Measurements from ENCODE around the gene POLD2.
"Not testable (repeated sequence)": the region's sequence is repeated elsewhere in the genome, so short reads cannot be mapped to it uniquely, and the experiment has no call there.

The POLD2 gene

GRCh38 chr7:44139311-44140010 is 16.1 kb upstream of the POLD2 start:
- peaks cover 18% of the 10 kb centered on the region for H3K27me3 ChIP-seq (ENCODE audit: insufficient read depth, low read length)
- H2AFZ ChIP-seq (ENCODE audit: low read depth, low read length) = no peak overlapping the region
- H3K9me3 ChIP-seq (ENCODE audit: low read length) = no peaks in the 10 kb centered on the region
- no peaks in the 10 kb centered on the region for H3K36me3 ChIP-seq (ENCODE audit: insufficient read depth, low read length)
- no peaks in the 10 kb centered on the region for H3K4me1 ChIP-seq (ENCODE audit: insufficient read depth, low read length)
- no peak overlapping the region for H3K4me3 ChIP-seq (ENCODE audit: low read length)

- no peaks in the 10 kb centered on the region for H3K36me3 ChIP-seq (ENCODE audit: insufficient read depth, low read length)
These were observed 15.3 kb upstream of the POLD2 start for GRCh38 chr7:44138698-44139097.

GRCh38 chr7:44136731-44137130 is 13.4 kb upstream of the POLD2 start:
- Histone ChIP-seq H3K4me1 (ENCODE audit: insufficient read depth, low read length) (no peaks in the 10 kb centered on the region), H2AFZ (ENCODE audit: low read depth, low read length) (no peak overlapping the region), H3K4me3 (ENCODE audit: low read length) (no peak overlapping the region), H3K36me3 (ENCODE audit: insufficient read depth, low read length) (no peaks in the 10 kb centered on the region), H3K9me3 (ENCODE audit: low read length) (no peaks in the 10 kb centered on the region), H3K27me3 (ENCODE audit: insufficient read depth, low read length) (peaks cover 10% of the 10 kb centered on the region)

More at GRCh38 chr7:44138698-44139097, 15.3 kb upstream of the POLD2 start:
- Histone ChIP-seq H3K27me3 (ENCODE audit: insufficient read depth, low read length) (peaks cover 14% of the 10 kb centered on the region), H2AFZ (ENCODE audit: low read depth, low read length) (no peak overlapping the region), H3K9me3 (ENCODE audit: low read length) (no peaks in the 10 kb centered on the region), H3K4me3 (ENCODE audit: low read length) (no peak overlapping the region), H3K4me1 (ENCODE audit: insufficient read depth, low read length) (no peaks in the 10 kb centered on the region)

GRCh38 chr7:44134943-44135628 is 11.7 kb upstream of the POLD2 start:
- no peak overlapping the region for H2AFZ ChIP-seq (ENCODE audit: low read depth, low read length)
- H3K27me3 ChIP-seq (ENCODE audit: insufficient read depth, low read length) = peaks cover 13% of the 10 kb centered on the region

GRCh38 chr7:44133295-44133694 is 9.9 kb upstream of the POLD2 start:
- Histone ChIP-seq H3K36me3 (ENCODE audit: insufficient read depth, low read length) (no peaks in the 10 kb centered on the region), H3K27me3 (ENCODE audit: insufficient read depth, low read length) (peaks cover 14% of the 10 kb centered on the region), H3K4me3 (ENCODE audit: low read length) (no peak overlapping the region), H3K4me1 (ENCODE audit: insufficient read depth, low read length) (no peaks in the 10 kb centered on the region), H2AFZ (ENCODE audit: low read depth, low read length) (no peak overlapping the region), H3K9me3 (ENCODE audit: low read length) (no peaks in the 10 kb centered on the region)

More at GRCh38 chr7:44134943-44135628, 11.7 kb upstream of the POLD2 start:
- Histone ChIP-seq H3K36me3 (ENCODE audit: insufficient read depth, low read length) (no peaks in the 10 kb centered on the region), H3K4me3 (ENCODE audit: low read length) (no peak overlapping the region), H3K9me3 (ENCODE audit: low read length) (no peaks in the 10 kb centered on the region), H3K4me1 (ENCODE audit: insufficient read depth, low read length) (no peaks in the 10 kb centered on the region)

- no peak overlapping the region for H3K4me3 ChIP-seq (ENCODE audit: low read length)
- no peaks in the 10 kb centered on the region for H3K9me3 ChIP-seq (ENCODE audit: low read length)
- no peak overlapping the region for H2AFZ ChIP-seq (ENCODE audit: low read depth, low read length)
- H3K36me3 ChIP-seq (ENCODE audit: insufficient read depth, low read length) = no peaks in the 10 kb centered on the region
- no peaks in the 10 kb centered on the region for H3K4me1 ChIP-seq (ENCODE audit: insufficient read depth, low read length)
- peaks cover 17% of the 10 kb centered on the region for H3K27me3 ChIP-seq (ENCODE audit: insufficient read depth, low read length)
These were observed 8.7 kb upstream of the POLD2 start for GRCh38 chr7:44132039-44132438.

GRCh38 chr7:44131173-44132029 is 8.1 kb upstream of the POLD2 start:
- Histone ChIP-seq H3K27me3 (ENCODE audit: insufficient read depth, low read length) (peaks cover 17% of the 10 kb centered on the region), H3K4me3 (ENCODE audit: low read length) (no peak overlapping the region), H3K4me1 (ENCODE audit: insufficient read depth, low read length) (no peaks in the 10 kb centered on the region), H3K9me3 (ENCODE audit: low read length) (no peaks in the 10 kb centered on the region), H2AFZ (ENCODE audit: low read depth, low read length) (no peak overlapping the region), H3K36me3 (ENCODE audit: insufficient read depth, low read length) (no peaks in the 10 kb centered on the region)

- H3K4me1 ChIP-seq (ENCODE audit: insufficient read depth, low read length) = no peaks in the 10 kb centered on the region
- no peaks in the 10 kb centered on the region for H3K9me3 ChIP-seq (ENCODE audit: low read length)
- no peak overlapping the region for H2AFZ ChIP-seq (ENCODE audit: low read depth, low read length)
- H3K4me3 ChIP-seq (ENCODE audit: low read length) = no peak overlapping the region
- H3K36me3 ChIP-seq (ENCODE audit: insufficient read depth, low read length) = no peaks in the 10 kb centered on the region
- peaks cover 7% of the 10 kb centered on the region for H3K27me3 ChIP-seq (ENCODE audit: insufficient read depth, low read length)
These were observed 5.6 kb upstream of the POLD2 start for GRCh38 chr7:44128721-44129582.

GRCh38 chr7:44127161-44127560 is 3.8 kb upstream of the POLD2 start:
- peaks cover 6% of the 10 kb centered on the region for H3K4me1 ChIP-seq (ENCODE audit: insufficient read depth, low read length)
- no peak overlapping the region for H3K4me3 ChIP-seq (ENCODE audit: low read length)
- no peak overlapping the region for H2AFZ ChIP-seq (ENCODE audit: low read depth, low read length)
- H3K27me3 ChIP-seq (ENCODE audit: insufficient read depth, low read length) = peaks cover 7% of the 10 kb centered on the region
- H3K9me3 ChIP-seq (ENCODE audit: low read length) = no peaks in the 10 kb centered on the region
- no peaks in the 10 kb centered on the region for H3K36me3 ChIP-seq (ENCODE audit: insufficient read depth, low read length)

GRCh38 chr7:44126574-44126973 is 3.2 kb upstream of the POLD2 start:
- H3K36me3 ChIP-seq (ENCODE audit: insufficient read depth, low read length); H2AFZ ChIP-seq (ENCODE audit: low read depth, low read length); H3K27me3 ChIP-seq (ENCODE audit: insufficient read depth, low read length); H3K4me3 ChIP-seq (ENCODE audit: low read length); H3K9me3 ChIP-seq (ENCODE audit: low read length); H3K4me1 ChIP-seq (ENCODE audit: insufficient read depth, low read length): not testable (repeated sequence)

GRCh38 chr7:44124822-44125202 is 1.5 kb upstream of the POLD2 start:
- Histone ChIP-seq H2AFZ (ENCODE audit: low read depth, low read length) (no peak overlapping the region), H3K9me3 (ENCODE audit: low read length) (no peaks in the 10 kb centered on the region)

GRCh38 chr7:44122529-44122928 is 819 bp downstream of the POLD2 start:
- Histone ChIP-seq H3K36me3 (ENCODE audit: insufficient read depth, low read length) (peaks cover 32% of the 10 kb centered on the region), H3K4me3 (ENCODE audit: low read length) (peak overlapping the region; percentile 97), H2AFZ (ENCODE audit: low read depth, low read length) (no peak overlapping the region), H3K4me1 (ENCODE audit: insufficient read depth, low read length) (peaks cover 9% of the 10 kb centered on the region), H3K27me3 (ENCODE audit: insufficient read depth, low read length) (no peaks in the 10 kb centered on the region), H3K9me3 (ENCODE audit: low read length) (no peaks in the 10 kb centered on the region)

More at GRCh38 chr7:44124822-44125202, 1.5 kb upstream of the POLD2 start:
- peaks cover 4% of the 10 kb centered on the region for H3K27me3 ChIP-seq (ENCODE audit: insufficient read depth, low read length)
- peaks cover 14% of the 10 kb centered on the region for H3K36me3 ChIP-seq (ENCODE audit: insufficient read depth, low read length)
- H3K4me3 ChIP-seq (ENCODE audit: low read length) = no peak overlapping the region
- peaks cover 9% of the 10 kb centered on the region for H3K4me1 ChIP-seq (ENCODE audit: insufficient read depth, low read length)

Data from neuron (in vitro differentiated cells).